ENCODE data around the gene MAF.

The MAF gene

DNA sequence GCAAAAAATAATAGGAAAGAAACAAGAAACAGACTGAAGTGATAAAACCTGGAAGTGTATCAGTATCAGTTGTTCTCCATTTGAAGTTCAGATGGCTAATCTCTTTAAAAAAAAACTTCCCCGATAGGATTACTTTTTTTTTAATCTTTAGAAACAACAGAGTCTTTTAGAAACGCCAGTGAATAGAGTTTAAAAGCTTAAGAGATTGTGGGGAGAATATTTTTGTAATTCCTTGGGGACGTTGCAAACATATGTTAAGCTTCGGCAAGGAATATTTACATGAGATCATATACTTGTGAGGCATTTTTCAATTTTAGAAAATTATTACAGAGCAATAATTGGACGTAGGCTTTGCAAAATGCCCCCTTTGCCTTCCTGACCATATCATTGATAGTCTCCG lies 13.2 kb downstream of the MAF start:
- DNase-seq: no peak

DNA sequence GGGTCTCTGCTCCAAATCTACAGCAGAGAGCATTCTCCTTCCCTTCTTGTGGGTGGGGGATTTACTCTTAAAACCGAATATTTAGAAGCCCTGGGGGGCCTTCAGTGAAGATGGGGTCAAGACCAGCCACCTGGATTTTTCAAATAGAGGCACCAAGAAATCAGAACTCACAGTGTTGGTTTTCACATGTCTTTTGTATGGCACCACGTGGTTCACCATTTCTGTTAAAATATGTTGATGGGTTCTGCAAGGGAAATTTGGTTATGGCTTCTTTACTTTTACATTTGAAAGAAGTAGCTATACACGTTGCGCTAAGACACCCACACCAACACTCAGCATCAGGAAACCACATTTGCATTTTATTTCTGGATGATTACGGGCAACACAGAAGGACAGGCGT lies 17.7 kb downstream of the MAF start:
- DNase-seq: no peak

DNA sequence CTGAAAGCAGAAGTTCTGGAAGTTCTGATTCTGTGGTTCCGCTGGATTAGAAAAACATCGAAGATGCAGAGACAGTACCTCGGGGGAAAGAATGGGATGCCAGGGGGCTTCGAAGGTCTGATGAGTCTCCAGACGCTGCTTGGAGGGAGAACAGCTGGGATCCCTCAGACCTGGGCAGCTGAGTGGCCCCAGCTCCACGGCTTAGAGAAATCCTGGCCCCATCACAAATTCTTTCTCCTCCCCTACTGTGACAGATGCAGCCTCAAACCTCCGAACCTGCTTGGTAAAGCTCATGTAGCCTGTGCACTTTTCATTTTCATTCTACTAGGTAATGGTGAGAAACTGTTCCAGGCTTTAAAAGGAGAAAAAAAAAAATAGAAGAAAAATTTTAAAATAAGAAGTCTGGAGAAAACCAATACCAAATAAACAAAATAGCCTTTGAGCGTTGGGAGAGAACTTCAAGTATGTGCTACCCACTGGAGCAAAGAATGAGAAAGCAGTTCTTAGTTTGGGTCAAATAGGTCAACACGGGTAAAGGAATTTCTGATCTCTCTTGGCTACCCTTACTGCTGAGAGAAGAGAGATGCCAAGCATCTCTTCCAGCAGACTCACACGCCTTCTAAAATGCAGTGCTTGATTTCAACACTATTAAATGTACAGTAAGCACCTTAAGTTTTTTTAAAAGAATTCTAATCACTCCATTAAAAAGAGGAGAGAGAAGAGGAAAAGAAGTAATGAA lies 19.9 kb downstream of the MAF start:
- DNase-seq: no peak

DNA sequence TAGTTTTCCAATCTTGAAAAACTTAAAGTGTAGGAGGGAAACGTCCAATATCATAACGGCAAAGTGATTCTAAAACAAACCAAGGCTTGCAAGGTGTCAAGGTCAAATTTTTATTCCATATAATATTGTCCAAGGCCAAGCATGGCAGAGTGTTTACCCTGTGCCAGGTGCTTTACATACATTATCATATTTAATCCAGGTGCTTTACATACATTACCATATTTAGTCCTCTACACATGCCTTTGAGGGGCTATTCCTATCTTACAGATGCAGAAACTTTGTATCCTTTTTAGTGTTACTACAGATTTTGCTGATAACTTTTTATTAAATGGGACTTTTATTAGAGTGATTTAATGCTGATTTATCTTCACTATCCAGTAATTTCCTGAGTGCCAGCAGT lies 23.9 kb downstream of the MAF start:
- no peak for DNase-seq

DNA sequence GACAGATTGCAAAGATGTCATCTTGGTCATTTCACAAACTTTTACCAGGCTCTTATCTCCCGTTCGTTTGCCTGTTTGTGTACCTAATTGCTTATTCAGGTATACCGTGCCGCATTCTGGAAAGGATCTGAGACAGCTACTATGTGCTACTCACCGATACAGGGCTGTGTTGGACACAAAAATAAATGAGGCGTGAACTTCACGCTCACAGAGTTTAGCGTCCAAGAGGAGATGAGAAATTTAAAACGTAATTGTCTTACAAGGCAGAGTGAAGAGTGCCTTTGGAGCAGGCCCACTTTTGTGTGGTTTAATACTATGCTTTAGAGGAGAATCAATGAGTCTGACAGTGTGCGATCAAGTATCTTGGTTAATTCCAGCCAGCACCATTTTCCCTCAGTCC lies 26.7 kb downstream of the MAF start:
- DNase-seq: no peak

DNA sequence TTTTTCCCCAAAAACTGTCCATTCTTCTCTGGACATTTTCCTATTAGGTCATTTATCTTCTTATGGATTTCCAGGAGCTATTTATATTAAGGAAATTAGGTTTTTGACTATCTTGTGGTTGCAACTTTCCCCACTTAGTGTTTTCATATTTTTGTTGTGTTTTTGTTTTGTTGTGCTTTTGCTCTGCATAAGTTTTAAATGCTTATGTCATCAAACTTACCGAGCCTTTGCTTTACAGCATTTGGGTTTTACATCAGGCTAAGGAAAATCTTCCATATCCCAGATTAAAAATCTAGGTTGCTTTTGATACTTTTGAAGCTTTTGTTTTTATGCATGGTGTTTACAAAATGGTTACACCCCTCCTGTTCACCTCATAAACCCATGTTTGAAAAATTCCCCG lies 27.5 kb downstream of the MAF start:
- no peak for DNase-seq

DNA sequence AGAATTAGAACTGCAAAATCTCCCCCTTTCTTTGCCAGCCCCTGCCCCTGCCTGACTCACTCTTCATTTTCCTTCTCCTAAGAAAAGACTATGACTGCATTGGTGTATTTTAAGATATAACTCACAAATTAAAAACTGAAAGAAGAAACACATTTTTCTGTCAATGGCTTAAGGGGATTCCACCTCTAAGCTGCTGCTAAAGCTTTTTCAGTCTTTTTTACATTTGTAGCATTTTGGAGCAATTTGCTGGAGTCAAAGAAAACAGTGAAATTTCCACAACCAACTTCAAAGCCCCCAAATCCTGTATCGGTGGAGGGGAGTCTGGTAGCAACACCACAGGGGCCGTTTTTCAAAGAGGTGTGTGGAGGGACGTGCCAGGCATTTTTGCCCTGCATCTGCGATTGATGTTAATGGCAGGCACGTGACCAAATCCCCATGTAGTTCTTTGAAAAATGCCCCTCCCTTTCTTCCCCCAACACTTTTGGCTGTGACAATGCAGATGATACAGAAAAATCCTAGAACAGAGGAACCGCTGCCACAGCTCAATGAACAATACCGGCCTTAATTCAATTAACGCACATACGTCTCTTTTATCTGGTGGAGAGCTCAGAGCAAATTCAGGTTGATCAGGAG lies 28.5 kb downstream of the MAF start:
- DNase-seq: no peak

- DNase-seq: no peak
Measured at GRCh38 chr16:79571065-79571902, 29.3 kb downstream of the MAF start.

DNA sequence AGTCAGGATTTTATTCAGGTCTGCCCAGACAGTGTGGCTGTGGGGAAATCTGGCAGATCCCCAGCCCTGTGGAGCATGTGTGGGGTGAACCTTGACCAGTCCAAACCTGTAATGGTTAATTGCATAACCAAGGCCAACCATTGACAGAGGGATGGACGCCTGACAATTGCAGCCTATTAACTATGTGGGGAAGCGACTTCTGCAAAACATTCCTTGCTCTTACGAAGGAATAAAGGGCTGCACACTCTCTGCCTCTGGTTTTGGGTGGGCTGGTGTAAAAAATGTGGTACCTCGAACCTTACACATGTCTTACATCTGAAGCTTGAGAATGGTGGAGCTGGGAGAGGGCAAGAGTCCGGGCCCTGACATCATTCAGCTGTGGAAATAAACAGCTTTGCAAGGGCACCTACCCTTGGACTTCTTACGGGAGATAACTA lies 35.8 kb downstream of the MAF start:
- no peak for DNase-seq

GRCh38 chr16:79563921-79564320 lies 36.6 kb downstream of the MAF start:
- DNase-seq: no peak

DNA sequence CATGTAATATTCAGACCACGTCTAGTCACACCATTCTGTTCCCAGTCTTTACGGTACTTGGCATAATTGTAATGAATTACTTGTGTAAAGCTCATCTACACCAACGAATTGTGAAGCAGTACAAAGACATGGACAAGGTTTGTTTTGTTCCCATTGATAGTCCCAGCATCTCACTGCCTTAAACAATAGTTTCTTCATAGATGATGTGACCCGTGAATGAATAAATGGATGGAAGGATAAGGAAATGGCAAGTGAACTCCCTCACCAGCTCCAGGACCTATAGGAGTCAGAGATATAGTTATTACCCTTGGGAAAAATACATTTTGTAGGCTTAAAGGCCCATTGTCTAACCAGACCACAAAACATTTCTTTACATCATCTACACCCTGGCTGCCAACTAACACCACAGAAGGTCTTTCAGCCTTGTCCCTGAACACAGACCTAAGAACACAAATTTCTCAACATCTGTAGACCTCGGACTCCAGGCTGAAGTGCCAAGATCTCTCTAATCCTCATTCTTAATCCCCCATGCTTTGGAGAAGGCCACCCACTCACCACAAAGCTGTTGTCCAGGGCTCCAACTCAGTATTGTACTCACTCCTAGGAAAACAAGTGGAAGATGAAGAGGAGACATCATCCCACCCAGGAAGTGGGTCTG lies 38.2 kb downstream of the MAF start:
- no peak for DNase-seq

- DNase-seq: no peak
Measured at GRCh38 chr16:79561729-79562128, 38.8 kb downstream of the MAF start.

GRCh38 chr16:79560923-79561322 lies 39.6 kb downstream of the MAF start:
- no peak for DNase-seq

DNA sequence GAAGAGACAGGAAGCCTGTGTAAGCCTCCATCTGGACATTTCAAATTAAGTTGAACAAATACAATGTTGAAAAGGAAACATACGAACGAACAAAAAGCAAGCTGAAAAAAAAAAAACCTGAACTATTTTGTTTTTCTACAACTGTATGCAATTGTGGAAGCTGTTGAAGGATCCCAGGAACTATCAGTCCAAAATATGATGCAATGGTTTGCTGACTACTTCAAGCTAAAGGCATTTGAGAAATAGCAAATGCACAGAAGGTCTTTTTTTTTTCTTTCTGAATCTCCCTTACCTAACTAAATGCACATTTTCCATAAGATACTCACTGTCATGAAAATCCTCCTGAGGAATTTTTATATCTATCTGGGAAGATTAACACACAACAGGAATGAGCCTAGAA lies 40.2 kb downstream of the MAF start:
- no peak for DNase-seq

DNA sequence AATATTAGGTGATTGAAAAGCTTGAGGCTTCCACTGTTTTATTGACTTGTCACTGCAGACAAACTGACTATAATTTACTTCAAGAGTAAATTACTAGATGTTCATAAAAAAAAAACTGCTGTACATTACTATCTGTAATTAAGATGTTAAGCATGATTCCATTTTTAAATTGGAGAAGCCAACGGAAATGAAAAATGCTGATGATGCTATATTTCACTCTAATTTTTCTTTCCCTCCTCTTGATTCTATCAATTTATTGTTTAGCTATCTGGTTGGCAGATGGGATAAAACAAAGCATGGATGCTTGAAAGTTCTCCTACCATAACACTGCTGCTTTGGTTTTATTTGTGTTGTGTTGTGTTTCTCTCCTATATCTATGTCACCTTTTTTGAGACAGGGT lies 41.0 kb downstream of the MAF start:
- DNase-seq: no peak

DNA sequence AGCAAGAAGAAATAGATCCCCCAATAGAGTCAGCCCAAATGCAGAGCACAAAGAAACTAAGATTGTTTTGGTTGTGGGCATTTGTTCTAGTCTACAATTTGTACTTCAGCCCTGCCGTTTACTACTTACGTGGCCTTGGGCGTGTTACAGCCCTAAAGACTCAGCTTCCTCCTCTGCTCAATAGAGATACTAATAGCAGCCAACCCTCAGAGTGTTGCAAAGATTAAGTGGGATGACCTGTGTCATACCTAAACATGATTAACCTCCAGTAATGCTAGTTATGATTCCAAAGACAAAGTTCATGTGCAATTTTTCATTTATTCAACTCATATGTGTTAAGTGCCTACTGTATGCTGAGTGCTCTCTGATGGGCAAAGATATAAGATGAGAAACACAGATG lies 43.1 kb downstream of the MAF start:
- no peak for DNase-seq

DNA sequence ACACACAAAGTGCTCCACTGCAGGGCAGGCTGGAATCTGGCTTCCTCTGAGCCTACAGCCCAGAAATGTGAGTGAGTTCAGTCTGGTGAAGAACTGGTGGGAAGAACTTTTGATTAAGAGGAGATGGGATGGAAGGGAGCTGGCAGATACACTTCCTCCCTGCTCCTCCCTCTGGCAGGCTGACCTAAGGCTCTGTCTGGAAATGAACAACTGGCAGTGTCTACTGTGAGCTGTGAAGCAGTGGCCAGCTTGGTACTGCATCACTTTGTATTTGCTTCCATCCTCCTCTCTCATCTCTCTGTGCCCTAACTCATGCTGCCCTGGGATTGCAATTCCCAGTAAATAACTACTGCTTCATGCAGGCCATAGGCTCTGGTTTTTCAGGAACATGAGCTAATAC lies 45.6 kb downstream of the MAF start:
- DNase-seq: no peak

GRCh38 chr16:79550373-79550772 lies 50.2 kb downstream of the MAF start:
- DNase-seq: no peak

- no peak for DNase-seq
Measured at GRCh38 chr16:79547085-79547484, 53.5 kb downstream of the MAF start.

Measured in stimulated activated CD4-positive, alpha-beta T cell treated with anti-CD3 and anti-CD28 coated beads, Interleukin-4, amount 100 ng/mL, for 1 hour (primary cell).